Endothelial cell of umbilical vein (primary cell): ENCODE data around the gene ERCC6L. TPM values are rescaled to one million over a fixed set of nuclear protein-coding genes. Genes with fewer than 3 reads are reported as not detected.

ENCODE experiments used
- BruUV-seq: library from RNA; stranded (reverse); fragments of 400-500 nt; replicated peaks from 2 replicates; lab custom pipeline; 2021; lab: Mats Ljungman, UMichigan
- CTCF ChIA-PET: fragments of 300-600, 350-600 bp; sonication (Branson Sonifier 250); formaldehyde crosslinking; loops from one replicate; lab custom pipeline; 2021; ENCODE audit warnings: antibody characterized with exemption, inconsistent platforms; lab: Charles Lee
- POLR2A ChIA-PET: fragments of 300-600, 350-600 bp; sonication (Branson Sonifier 250); formaldehyde crosslinking; loops from one replicate; lab custom pipeline; 2021; ENCODE audit warnings: antibody characterized with exemption, inconsistent platforms; lab: Charles Lee
- DNase-seq: peaks from one replicate; pipeline ENCODE4 v3.0.0-alpha.2; 2011; ENCODE audit warnings: low read depth, low spot score
- FAIRE-seq: peaks from 2 replicates; lab custom pipeline; 2011; peaks lifted over from hg19 to GRCh38; lab: Jason Lieb, UNC
- H2AFZ ChIP-seq: 2 replicates; pipeline ENCODE4 v1.6.0; 2012; ENCODE audit warnings: low read depth, low read length, control low read depth, inconsistent platforms
- H3K27ac ChIP-seq: 2 replicates; pipeline ENCODE4 v1.5.1; 2011; ENCODE audit warnings: low read depth, mild to moderate bottlenecking, control low read depth, low read length, moderate library complexity; ENCODE audit not compliant: insufficient read depth
- H3K27me3 ChIP-seq, 2 experiments: 2 replicates each; pipeline versions ENCODE4 v1.6.0 to v1.6.1; 2011; ENCODE audit warnings: low read length in 2 of 2, mixed read lengths in 1 of 2; ENCODE audit not compliant: control insufficient read depth in 2 of 2, insufficient read depth in 2 of 2
- H3K36me3 ChIP-seq, 2 experiments: 2 replicates in 1 of 2; 3 replicates in 1 of 2; pipeline ENCODE4 v1.5.1; 2011; ENCODE audit warnings: low read length in 2 of 2, mild to moderate bottlenecking in 1 of 2, moderate library complexity in 1 of 2; ENCODE audit not compliant: control insufficient read depth in 2 of 2, insufficient read depth in 2 of 2; ENCODE audit errors: extremely low read depth in 1 of 2
- H3K4me1 ChIP-seq: 3 replicates; pipeline ENCODE4 v1.5.1; 2011; ENCODE audit warnings: mild to moderate bottlenecking, low read length; ENCODE audit not compliant: control insufficient read depth, insufficient read depth; ENCODE audit errors: extremely low read depth
- H3K4me2 ChIP-seq: 2 replicates; pipeline ENCODE4 v1.6.1; 2011; ENCODE audit warnings: low read length, control low read depth, mixed read lengths; ENCODE audit not compliant: insufficient read depth
- H3K4me3 ChIP-seq, 3 experiments: fragments of 200-600 bp in 1 of 3; sonication (generic), shearing (Covaris generic) in 1 of 3; replicated peaks in 1 of 3; 2 replicates each; pipeline ENCODE4 v1.5.1; 2011 to 2016; ENCODE audit warnings: control low read depth in 3 of 3, low read length in 3 of 3, mild to moderate bottlenecking in 2 of 3, inconsistent platforms in 1 of 3, low read depth in 1 of 3, moderate library complexity in 1 of 3; ENCODE audit not compliant: insufficient read depth in 1 of 3
- H3K79me2 ChIP-seq: 2 replicates; pipeline ENCODE4 v1.6.0; 2012; ENCODE audit warnings: low read length, inconsistent platforms; ENCODE audit not compliant: control insufficient read depth, insufficient read depth
- H3K9ac ChIP-seq: replicated peaks from 2 replicates; pipeline ENCODE3; 2011; ENCODE audit warnings: low read length, control low read depth; ENCODE audit not compliant: insufficient read depth; ENCODE audit errors: extremely low read depth
- H3K9me1 ChIP-seq: replicated peaks from 3 replicates; pipeline ENCODE4 v1.6.0; 2011; ENCODE audit warnings: mild to moderate bottlenecking, low read length; ENCODE audit not compliant: control insufficient read depth, insufficient read depth; ENCODE audit errors: extremely low read depth
- H3K9me3 ChIP-seq: replicated peaks from 2 replicates; pipeline ENCODE4 v1.5.1; 2012; ENCODE audit warnings: low read length, inconsistent platforms; ENCODE audit not compliant: control insufficient read depth, insufficient read depth
- H4K20me1 ChIP-seq: replicated peaks from 2 replicates; pipeline ENCODE3; 2011; ENCODE audit warnings: mild to moderate bottlenecking, low read length; ENCODE audit not compliant: control insufficient read depth, insufficient read depth; ENCODE audit errors: extremely low read depth
- CTCF ChIP-seq, 2 donors: IDR thresholded peaks; 1 replicate in 1 of 2; 2 replicates in 1 of 2; pipeline ENCODE4 v1.5.1; 2011; ENCODE audit warnings: low read length in 2 of 2, mild to moderate bottlenecking in 2 of 2, moderate library complexity in 2 of 2, control low read depth in 1 of 2, inconsistent platforms in 1 of 2, low read depth in 1 of 2; ENCODE audit not compliant: insufficient read depth in 1 of 2; ENCODE audit errors: extremely low read depth in 1 of 2
- EZH2 ChIP-seq: IDR thresholded peaks from 2 replicates; pipeline ENCODE4 v1.6.1; 2012; ENCODE audit warnings: borderline replicate concordance, low read depth, mild to moderate bottlenecking, moderate library complexity, low read length, inconsistent platforms; ENCODE audit not compliant: severe bottlenecking
- FOS ChIP-seq: IDR thresholded peaks from 2 replicates; pipeline ENCODE4 v1.6.1; 2011; ENCODE audit warnings: mild to moderate bottlenecking, low read length, moderate library complexity, borderline replicate concordance; ENCODE audit not compliant: insufficient read depth
- GATA2 ChIP-seq: IDR thresholded peaks from 2 replicates; pipeline ENCODE4 v1.7.0; 2011; ENCODE audit warnings: low read depth, mild to moderate bottlenecking, moderate library complexity, mixed read lengths, low read length; ENCODE audit not compliant: insufficient read length, insufficient read depth
- JUN ChIP-seq: IDR thresholded peaks from 2 replicates; pipeline ENCODE4 v1.6.1; 2011; ENCODE audit warnings: borderline replicate concordance, low read depth; ENCODE audit not compliant: insufficient read length, insufficient read depth
- MYC ChIP-seq: IDR thresholded peaks from one replicate; pipeline ENCODE4 v1.6.1; 2011; ENCODE audit warnings: mild to moderate bottlenecking, low read depth, low read length
- POLR2A ChIP-seq: IDR thresholded peaks from 2 replicates; pipeline ENCODE4 v1.6.1; 2012; ENCODE audit warnings: low read depth, mild to moderate bottlenecking, control low read depth, low read length
- POLR2AphosphoS5 ChIP-seq: IDR thresholded peaks from 2 replicates; pipeline ENCODE4 v1.6.1; 2012; ENCODE audit warnings: low read depth, mild to moderate bottlenecking, control low read depth, low read length, moderate library complexity; ENCODE audit not compliant: insufficient read depth
- dilution Hi-C: fragments of 300-500 bp; cut with MboI; formaldehyde crosslinking; loops from one replicate; pipeline ENCODE4 v1.15.0; 2019; ENCODE audit warnings: low sequenced_read_pairs; ENCODE audit not compliant: extremely low pct_ligation_motif_present
- intact Hi-C: fragments of 100-400 bp; cut with micrococcal nuclease; formaldehyde crosslinking; loops from one replicate; pipeline ENCODE4 v1.10.0; 2022
- polyA plus RNA-seq, 4 experiments: library from polyadenylated mRNA; depleted of rRNA in 3 of 4; stranded (reverse) in 3 of 4; unstranded in 1 of 4; fragments of >200 nt; gene quantifications; 2 replicates each; pipeline versions ENCODE4 v1.2.1 to v1.2.3, GENCODE V29; 2011 to 2012; ENCODE audit warnings: missing spikeins in 1 of 4
- total RNA-seq: library from RNA; stranded (reverse); gene quantifications from 2 replicates; pipeline ENCODE4 v1.2.3, GENCODE V29; 2021
- TF ChIP-seq, protein P1 (sequence below): IDR thresholded peaks from 2 replicates; pipeline ENCODE4 v1.6.1; 2011; ENCODE audit not compliant: insufficient read depth, insufficient read length

ERCC6L gene
- total and polyA plus RNA-seq, 2 donors (not counting 3 experiments of a cell fraction or from before 2014, with no cell fraction given), result 0.92 to 6.7 TPM

- H3K9me1 ChIP-seq, result no peaks in the 10 kb centered on the region
- H3K4me3 ChIP-seq, result no peak overlapping the region
- H3K4me1 ChIP-seq, result peaks cover 17% of the 10 kb centered on the region
- FAIRE-seq, result no peak
- intact Hi-C loops, result no loop called here
- TF ChIP-seq POLR2AphosphoS5, result no peak
- TF ChIP-seq MYC, result no peak
- no peak for TF ChIP-seq JUN
- TF ChIP-seq, protein P1, sequence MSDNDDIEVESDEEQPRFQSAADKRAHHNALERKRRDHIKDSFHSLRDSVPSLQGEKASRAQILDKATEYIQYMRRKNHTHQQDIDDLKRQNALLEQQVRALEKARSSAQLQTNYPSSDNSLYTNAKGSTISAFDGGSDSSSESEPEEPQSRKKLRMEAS, result no peak
- no peak for TF ChIP-seq GATA2
- TF ChIP-seq POLR2A, result no peak
- TF ChIP-seq EZH2, result no peak
- no peak for TF ChIP-seq CTCF (IDR thresholded peaks at IDR 0.05; ENCODE audit: extremely low read depth in 1 of 2, insufficient read depth in 1 of 2, low read depth in 1 of 2, low read length in 2 of 2)
- TF ChIP-seq FOS, result no peak
- CTCF ChIA-PET, result no interaction called here
- no peak overlapping the region for H3K4me2 ChIP-seq
- POLR2A ChIA-PET, result no interaction called here
- no peaks in the 10 kb centered on the region for H4K20me1 ChIP-seq
- H3K9ac ChIP-seq, result no peak overlapping the region
- H3K79me2 ChIP-seq, result no peaks in the 10 kb centered on the region
- no peak overlapping the region for H2AFZ ChIP-seq
- H3K36me3 ChIP-seq, result peaks cover 3% of the 10 kb centered on the region in 2 experiments
- H3K27ac ChIP-seq, result no peak overlapping the region
- dilution Hi-C loops, result no loop called here
- no TSS peak for BruUV-seq
- H3K27me3 ChIP-seq, result no peaks in the 10 kb centered on the region
- no peaks in the 10 kb centered on the region for H3K9me3 ChIP-seq
- DNase-seq, result no peak
Measured at GRCh38 chrX:72205706-72206105, 33.1 kb downstream of the ERCC6L start.
